Measurements from ENCODE around the gene CPT1A.
"Not testable (repeated sequence)": the region's sequence is repeated elsewhere in the genome, so short reads cannot be mapped to it uniquely, and the experiment has no call there.

Gene CPT1A

GRCh38 chr11:68841718-68842426 lies at the start of gene CPT1A:
Gene CPT1A, minus strand, starts transcription at chr11:68841916. Its CDS starts 26,442 bp downstream, at chr11:68815474.
- DNase-seq: peak; percentile 80

DNA sequence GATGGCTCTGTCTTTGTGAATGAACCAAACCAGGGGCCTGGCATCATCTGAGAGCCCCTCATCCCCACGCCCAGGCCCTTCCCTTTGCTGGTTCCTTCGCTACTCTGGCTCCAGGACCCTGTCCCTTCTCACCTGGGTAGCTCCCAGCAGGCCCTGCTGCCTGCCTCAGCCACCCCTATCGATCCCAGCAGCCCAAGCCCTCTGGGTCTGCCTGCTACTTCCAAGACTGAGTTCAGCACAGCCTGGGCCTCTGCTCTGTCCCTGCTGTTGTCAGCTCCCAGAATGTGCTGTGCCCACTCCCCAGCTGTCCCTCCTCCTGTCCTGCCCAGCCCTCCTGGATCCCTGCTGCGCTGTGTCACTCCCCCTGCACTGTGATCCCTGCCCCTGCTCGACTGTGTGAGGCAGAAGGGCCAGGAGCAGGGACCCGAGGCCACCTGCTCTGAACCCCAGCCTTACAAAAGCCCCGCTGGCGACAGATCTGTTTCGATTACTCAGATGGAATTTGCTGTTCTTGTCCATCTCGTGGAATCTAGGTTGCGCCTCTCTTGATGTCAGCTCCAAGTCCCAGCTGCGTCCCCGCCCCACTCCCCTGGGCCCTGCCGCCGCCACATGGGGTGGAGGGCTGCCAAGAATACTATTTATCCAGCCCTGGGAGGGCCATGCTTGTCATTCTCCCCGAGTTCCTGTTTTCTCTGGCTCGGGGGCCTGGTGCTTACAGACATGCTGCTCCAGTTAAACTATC lies 48.9 kb upstream of the CPT1A start:
- no peak for DNase-seq

DNA sequence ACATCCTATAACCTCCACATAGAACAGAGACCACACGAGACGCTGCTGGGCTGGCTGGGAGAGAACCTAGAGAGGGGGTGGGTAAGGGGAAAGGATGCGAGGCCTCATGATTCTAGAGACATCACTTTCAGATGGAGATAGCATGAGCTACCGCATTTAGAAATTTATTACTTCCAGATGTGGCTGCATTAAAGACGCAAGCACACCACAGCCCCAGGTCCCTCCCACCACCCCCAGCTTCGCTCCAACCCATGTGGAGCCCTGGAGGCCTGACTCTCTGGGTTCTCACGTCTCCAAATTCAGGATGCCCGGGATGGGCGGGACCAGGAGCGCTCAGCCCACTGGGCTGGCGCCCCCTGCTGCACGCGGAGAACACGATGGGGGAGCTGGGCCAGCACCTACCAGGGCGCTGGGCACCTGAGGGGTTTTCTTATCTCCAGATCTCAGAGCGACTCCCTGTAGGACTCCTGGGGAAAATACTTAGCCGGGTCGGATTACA lies 48.3 kb upstream of the CPT1A start:
- peak; percentile 17 for DNase-seq

GRCh38 chr11:68884827-68885226 lies 43.1 kb upstream of the CPT1A start:
- DNase-seq: not testable (repeated sequence)

DNA sequence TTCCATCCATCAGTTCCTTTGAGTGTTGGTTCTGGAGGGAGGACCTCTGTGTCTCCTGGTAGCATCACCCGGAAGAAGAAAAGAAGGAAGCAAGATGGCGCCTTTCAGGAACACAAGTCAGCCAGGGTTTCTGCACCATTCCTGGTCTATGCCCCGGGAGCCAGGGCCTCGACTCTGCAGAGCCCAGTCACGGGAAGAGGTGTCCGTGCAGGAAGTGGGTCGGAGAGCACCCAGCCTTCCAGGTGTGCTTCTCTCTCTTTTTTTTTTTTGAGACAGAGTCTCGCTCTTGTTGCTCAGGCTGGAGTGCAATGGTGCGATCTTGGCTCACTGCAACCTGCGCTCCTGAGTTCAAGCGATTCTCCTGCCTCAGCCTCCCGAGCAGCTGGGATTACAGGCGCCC lies 40.7 kb upstream of the CPT1A start:
- DNase-seq: no peak

DNA sequence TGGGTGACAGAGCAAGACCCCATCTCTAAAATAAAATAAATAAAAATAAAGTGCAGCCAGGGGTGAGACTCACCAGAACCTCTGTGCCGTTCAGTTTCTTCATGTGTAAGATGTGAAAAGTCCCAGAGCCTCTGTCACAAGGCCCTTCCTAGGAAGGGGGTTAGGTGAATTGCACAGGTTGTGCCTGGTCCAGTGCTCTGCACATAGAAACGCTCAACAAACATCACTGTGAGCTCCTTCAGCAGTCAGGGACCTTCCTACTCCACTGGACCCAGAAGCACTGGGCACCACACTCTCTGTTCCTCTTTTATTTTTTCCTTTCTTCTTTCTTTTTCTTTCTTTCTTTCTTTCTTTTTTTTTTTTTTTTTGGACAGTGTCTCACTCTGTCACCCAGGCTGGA lies 39.6 kb upstream of the CPT1A start:
- no peak for DNase-seq

DNA sequence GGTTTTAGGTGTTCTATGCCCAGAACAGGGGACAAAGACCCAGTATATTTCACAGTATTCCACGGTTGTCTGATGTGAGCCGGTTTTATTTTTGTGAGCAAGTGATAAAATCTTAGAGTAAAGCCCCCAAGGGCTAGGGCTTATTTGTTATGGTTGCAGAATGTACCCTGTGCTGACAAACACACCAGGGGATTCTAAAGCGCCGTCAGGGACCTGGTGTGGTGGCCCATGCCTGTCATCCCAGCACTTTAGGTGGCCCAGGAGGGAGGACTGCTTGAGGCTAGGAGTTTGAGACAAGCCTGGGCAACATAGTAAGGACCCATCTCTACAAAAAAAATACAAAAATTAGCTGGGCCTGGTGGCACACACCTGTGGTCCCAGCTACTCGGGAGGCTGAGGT lies 39.1 kb upstream of the CPT1A start:
- no peak for DNase-seq

DNA sequence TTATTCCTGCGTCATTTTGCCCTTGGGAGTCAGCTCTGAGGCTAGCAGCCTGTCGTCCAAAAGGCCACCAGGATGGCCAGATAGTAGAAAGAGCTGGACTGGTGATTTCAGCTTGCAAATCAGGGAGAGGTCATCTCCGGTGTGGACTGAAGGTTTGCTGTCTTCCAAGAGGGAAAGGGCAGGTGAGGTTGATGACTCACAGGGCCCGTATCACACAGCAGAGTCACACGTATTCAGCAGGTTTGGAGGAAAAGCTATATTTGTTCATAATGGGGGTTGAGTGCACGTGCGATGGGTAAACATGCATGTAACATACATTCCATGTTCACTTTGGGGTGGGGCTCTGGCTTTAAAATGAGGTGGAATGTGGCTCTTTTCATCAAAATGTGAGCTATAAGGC lies 36.3 kb upstream of the CPT1A start:
- DNase-seq: no peak

- no peak for DNase-seq
These were observed 30.7 kb upstream of the CPT1A start for GRCh38 chr11:68872216-68873003.

- no peak for DNase-seq
These were observed 28.8 kb upstream of the CPT1A start for GRCh38 chr11:68870470-68870869.

- no peak for DNase-seq
These were observed 26.6 kb upstream of the CPT1A start for GRCh38 chr11:68868221-68868835.

DNA sequence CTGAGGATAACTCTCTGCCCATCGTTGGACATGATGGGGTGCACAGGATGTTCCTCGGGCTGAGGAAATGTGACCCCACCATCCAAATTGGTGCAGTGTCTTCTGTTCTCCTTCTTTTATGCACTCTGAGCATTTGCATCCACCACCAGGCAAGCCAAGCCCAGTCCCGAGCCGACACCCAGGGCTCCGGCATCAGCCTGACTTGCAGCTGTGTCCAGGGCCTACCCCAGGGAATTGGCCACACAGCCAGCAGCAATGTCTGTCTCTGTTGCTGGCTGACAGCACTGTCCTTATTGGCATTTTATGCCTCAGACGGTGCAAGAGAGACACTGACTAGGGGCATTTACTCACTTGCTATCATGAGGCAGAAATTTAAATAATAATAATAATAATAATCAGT lies 25.4 kb upstream of the CPT1A start:
- no peak for DNase-seq

DNA sequence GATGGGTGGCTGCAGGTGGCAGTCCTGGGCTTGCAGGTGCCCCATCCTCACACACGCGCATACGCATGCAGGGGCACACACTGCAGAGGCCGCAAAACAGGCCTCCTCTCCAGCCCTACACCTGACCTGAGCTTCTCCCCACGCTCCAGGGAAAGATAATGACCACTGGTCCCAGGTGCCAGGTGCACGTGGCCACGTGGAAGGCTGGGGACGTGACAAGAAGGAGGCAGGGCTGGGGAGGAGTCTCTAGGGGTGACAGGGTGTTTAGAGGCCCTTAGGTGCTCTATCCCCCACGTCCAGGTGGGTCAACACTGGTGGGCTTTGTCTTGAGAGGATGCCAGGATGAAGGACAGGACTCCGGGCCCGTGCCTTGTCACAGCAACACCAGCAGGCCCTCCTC lies 23.5 kb upstream of the CPT1A start:
- DNase-seq: no peak

- DNase-seq: no peak
These were observed 22.0 kb upstream of the CPT1A start for GRCh38 chr11:68863553-68864265.

DNA sequence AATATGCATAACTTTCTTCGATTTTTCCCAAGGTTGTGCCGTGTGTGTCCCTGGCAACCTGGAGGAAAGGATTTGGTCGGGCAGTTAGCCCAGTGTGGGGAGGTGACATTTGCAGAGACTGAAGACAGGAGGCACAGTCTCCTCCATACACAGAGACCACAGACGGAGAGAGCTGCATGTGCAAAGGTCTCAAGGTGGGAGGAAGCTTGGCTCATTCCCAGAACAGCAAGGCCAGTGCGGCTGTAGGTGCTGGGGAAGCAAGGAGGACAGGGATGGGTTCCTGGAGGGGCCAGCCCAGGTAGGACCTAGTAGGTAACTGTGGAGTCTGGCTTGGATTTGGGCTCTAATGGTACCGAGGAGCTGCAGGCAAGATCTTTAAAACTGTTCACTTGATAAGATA lies 20.7 kb upstream of the CPT1A start:
- DNase-seq: no peak

DNA sequence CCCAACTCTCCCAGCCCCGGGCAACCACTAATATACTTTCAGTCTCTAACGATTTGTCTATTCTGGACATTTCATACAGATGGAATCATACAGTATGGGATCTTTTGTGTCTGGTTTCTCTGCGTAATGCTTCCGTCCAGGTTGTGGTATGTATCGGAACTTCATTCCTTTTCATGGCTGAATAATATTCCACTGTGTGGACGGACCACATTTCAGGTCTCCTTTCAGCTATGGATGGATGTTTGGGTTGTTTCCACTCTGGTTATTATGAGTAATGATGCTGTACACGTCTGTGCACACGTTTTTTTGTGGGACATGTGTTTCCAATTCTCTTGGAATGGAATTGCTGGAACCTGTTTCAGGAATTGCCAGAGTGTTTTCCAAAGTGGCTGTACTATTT lies 17.4 kb upstream of the CPT1A start:
- DNase-seq: no peak

DNA sequence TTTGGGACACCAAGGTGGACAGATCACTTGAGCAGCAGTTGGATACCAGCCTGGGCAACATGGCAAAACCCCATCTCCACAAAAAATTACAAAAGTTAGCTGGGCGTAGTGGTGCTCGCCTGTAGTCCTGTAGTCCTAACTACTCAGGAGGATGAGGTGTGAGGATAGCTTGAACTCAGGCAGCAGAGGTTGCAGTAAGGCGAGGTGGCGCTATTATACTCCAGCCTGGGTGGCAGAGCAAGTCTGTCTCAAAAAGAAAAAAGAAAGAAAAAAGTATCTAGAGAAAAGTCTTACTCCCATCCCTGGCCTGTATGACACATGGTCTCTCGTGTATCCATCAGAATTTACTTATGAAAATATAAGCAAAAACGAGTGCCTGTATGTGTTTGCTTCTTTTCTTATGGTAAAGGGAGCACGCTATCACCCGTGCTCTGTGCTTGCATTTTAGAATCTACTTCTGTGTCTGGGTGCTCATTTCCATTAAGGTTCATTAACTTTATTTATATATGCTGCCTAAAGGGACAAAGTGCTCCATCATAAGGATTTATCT lies 15.4 kb upstream of the CPT1A start:
- no peak for DNase-seq

- not testable (repeated sequence) for DNase-seq
These were observed 14.8 kb upstream of the CPT1A start for GRCh38 chr11:68856425-68857030.

GRCh38 chr11:68855205-68855981 lies 13.7 kb upstream of the CPT1A start:
- peak; percentile 31 for DNase-seq

DNA sequence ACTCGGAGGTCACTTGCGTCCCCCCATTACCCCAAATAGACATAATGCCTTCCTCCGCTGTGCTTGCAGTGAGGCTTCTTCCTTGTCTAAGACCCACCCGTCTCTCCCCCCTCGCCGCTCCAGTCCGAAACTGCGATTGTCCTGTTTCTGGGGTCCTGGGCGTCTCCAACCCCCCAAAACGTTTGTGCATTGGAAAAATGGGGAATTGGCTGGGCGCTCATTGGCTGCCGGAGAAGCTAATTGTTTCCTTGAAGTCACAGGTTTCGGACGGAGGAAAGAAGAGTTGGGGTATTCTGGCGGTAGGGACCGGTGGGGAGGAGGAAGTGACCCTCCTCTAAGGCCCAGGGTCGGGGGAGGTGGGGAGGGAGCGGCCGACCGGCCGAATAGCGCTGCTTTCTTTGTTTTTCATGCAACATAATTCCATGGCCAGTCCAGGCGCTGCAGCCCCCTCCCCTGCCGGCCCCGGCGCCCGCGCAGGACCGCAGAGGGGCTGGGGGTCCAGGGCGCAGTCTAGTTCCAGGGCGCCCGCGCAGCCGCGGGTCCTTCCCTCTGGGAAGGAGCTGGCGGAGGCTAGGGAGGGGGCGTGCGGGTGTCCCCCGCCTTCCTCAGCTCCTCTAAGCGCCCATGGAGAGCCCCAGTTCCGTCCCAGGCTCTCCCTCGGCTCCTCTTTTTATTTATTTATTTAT lies 12.7 kb upstream of the CPT1A start:
- no peak for DNase-seq

All from CD4-positive, alpha-beta T cell treated with Interleukin-17A for 4 hours (primary cell).